ENCODE measurements around the gene PITPNC1.

- TF ChIP-seq HNRNPL (IDR thresholded peaks at IDR 0.05; ENCODE audit: low read depth, low read length) (no peak), ZNF335 (CRISPR knock-in tag; IDR thresholded peaks at IDR 0.05) (no peak), POLR2A (IDR thresholded peaks at IDR 0.05; ENCODE audit: insufficient read depth in 1 of 2, low read depth in 2 of 2, low read length in 2 of 2) (no peak), FOXO4 (CRISPR knock-in tag; conservative IDR thresholded peaks at IDR 0.05) (no peak), BRF2 (CRISPR knock-in tag; IDR thresholded peaks at IDR 0.05) (no peak)
Observed at GRCh38 chr17:67458203-67458602, 81.1 kb downstream of the PITPNC1 start.
